Astrocyte (in vitro differentiated cells and primary cell): ENCODE measurements around the gene TNIK.

Experiments used
- EZH2 ChIP-seq: IDR thresholded peaks from 2 replicates; pipeline ENCODE4 v1.6.1; 2012; ENCODE audit warnings: mild to moderate bottlenecking, low read length, inconsistent platforms; ENCODE audit not compliant: insufficient read depth
- TF ChIP-seq, protein P1 (sequence below): IDR thresholded peaks from 2 replicates; pipeline ENCODE4 v1.5.1; 2011; ENCODE audit warnings: low read depth, mild to moderate bottlenecking, inconsistent platforms, low read length, moderate library complexity; ENCODE audit not compliant: insufficient read depth

DNA sequence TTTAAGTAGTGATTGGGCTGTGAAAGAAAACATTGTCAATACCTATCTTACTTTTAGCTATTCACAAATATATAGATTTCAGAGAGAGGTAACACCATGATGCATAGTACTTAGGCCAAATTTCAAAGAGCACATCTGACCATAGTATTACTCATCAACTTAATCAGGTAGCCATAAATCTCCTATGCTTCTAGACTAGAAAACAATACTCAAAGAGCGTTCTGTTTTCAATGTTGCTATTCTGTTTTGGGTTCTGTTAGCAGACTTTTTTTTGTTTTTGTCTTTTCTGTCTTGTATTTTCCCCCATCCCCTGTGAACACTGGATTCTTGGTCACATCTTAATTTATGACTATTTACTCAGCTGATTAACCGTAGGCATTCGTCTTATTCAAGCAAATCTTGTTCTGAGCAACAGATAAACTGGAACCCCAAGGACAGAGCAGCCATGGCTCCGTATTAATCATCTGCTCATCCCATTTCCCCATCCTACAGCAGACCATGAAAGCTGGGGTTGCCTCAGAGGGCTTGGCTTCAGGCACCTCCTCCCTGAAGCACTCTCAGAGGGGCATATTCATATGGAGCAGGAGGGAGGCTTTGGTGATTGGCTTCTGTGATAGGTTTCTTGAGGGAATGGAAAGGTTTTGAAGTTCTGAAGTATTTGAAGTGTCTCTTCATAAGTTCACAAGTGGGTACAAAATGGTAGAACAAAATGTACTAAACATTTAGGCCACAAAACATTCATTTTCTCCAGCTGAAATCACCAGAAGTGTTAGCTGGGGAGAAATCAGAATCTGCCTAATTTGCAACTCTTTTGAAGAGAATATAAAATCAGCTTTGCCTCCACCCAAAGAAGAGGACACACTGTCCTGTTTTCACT is 105.3 kb downstream of the TNIK start:
- TF ChIP-seq, protein P1, sequence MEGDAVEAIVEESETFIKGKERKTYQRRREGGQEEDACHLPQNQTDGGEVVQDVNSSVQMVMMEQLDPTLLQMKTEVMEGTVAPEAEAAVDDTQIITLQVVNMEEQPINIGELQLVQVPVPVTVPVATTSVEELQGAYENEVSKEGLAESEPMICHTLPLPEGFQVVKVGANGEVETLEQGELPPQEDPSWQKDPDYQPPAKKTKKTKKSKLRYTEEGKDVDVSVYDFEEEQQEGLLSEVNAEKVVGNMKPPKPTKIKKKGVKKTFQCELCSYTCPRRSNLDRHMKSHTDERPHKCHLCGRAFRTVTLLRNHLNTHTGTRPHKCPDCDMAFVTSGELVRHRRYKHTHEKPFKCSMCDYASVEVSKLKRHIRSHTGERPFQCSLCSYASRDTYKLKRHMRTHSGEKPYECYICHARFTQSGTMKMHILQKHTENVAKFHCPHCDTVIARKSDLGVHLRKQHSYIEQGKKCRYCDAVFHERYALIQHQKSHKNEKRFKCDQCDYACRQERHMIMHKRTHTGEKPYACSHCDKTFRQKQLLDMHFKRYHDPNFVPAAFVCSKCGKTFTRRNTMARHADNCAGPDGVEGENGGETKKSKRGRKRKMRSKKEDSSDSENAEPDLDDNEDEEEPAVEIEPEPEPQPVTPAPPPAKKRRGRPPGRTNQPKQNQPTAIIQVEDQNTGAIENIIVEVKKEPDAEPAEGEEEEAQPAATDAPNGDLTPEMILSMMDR, result no peak
- no peak for TF ChIP-seq EZH2
